ENCODE measurements around the gene UTP15. TPM values are rescaled to one million over a fixed set of nuclear protein-coding genes. Genes with fewer than 3 reads are reported as not detected.

Gene UTP15
- total RNA-seq, 2 experiments from 2014 or later, result 30.6 to 34.6 TPM

DNA sequence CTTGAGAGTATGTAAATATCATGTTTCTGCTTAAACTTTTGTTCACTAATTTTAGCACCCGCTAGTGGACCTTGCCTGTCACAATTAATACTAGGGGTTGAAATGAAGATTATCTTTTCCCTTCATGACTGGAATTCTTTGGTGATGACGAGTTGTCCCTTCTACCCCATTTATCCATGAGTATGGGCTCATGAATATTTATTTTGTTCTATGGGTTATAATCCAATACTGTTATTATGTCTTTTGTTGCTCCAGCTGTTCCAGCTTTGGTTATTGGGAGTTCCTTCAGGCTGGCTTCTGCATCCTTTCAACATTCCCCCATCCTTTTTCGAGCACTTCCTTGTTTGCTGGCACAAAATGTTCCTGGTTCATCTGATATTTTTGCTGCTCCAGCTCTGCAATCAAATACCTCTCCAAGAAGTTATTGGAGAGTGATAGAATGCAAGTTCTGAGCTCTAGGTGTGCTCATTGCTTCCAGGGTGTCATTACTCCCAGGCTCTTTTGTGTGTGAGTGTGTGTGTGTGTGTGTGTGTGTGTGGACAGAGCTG, 40.7 kb downstream of the UTP15 start:
- CTCF ChIA-PET, result interaction anchor here (0.9 kb wide), 1 partner anchor 9 kb away, joined by 4 read pairs; no protein-coding TSS in a partner anchor
- H3K36me3 Mint-ChIP-seq (ENCODE audit: low read depth), result no peaks in the 10 kb centered on the region

DNA sequence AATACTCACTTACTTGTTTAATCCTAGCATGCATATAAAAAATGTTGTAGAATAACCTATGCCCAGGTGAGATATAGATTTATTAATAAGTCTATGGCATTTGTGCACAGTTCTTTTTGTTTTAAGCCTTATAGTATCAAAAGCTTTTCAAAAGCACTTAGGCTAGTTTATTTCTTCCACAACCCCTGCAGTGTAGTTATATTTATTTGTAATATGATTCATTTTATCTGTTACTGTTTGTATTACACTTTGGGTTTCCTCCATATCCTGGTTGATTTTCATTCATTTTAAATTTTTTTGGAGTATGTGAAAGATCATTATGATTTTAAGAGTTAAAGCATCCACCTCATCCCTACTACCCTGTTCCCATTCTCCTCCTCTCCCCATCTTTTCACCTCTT, 41.7 kb downstream of the UTP15 start:
- ChIA-PET CTCF (no interaction called here), POLR2A (no interaction called here)
- peaks cover 14% of the 10 kb centered on the region for H3K27me3 Mint-ChIP-seq
- H3K27ac Mint-ChIP-seq, result no peak overlapping the region
- H3K9me3 Mint-ChIP-seq, result no peaks in the 10 kb centered on the region
- no peaks in the 10 kb centered on the region for H3K4me1 Mint-ChIP-seq (ENCODE audit: low read depth)
- no peak for DNase-seq
- no peak overlapping the region for H3K4me3 Mint-ChIP-seq
- H3K36me3 Mint-ChIP-seq (ENCODE audit: low read depth), result no peaks in the 10 kb centered on the region
- intact Hi-C loops (cut with micrococcal nuclease), result no loop called here
- no peak for ATAC-seq
- TF ChIP-seq, protein P1, sequence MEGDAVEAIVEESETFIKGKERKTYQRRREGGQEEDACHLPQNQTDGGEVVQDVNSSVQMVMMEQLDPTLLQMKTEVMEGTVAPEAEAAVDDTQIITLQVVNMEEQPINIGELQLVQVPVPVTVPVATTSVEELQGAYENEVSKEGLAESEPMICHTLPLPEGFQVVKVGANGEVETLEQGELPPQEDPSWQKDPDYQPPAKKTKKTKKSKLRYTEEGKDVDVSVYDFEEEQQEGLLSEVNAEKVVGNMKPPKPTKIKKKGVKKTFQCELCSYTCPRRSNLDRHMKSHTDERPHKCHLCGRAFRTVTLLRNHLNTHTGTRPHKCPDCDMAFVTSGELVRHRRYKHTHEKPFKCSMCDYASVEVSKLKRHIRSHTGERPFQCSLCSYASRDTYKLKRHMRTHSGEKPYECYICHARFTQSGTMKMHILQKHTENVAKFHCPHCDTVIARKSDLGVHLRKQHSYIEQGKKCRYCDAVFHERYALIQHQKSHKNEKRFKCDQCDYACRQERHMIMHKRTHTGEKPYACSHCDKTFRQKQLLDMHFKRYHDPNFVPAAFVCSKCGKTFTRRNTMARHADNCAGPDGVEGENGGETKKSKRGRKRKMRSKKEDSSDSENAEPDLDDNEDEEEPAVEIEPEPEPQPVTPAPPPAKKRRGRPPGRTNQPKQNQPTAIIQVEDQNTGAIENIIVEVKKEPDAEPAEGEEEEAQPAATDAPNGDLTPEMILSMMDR (IDR thresholded peaks at IDR 0.05), result no peak

More for the DNA sequence above, 40.7 kb downstream of the UTP15 start:
- Mint-ChIP-seq H3K4me3 (no peak overlapping the region), H3K4me1 (ENCODE audit: low read depth) (no peaks in the 10 kb centered on the region), H3K9me3 (peaks cover 2% of the 10 kb centered on the region), H3K27me3 (peaks cover 9% of the 10 kb centered on the region), H3K27ac (no peak overlapping the region)
- TF ChIP-seq, protein P1 (IDR thresholded peaks at IDR 0.05), result no peak
- intact Hi-C loops (cut with micrococcal nuclease), result no loop called here
- no peak for ATAC-seq
- DNase-seq, result no peak
- POLR2A ChIA-PET, result no interaction called here

DNA sequence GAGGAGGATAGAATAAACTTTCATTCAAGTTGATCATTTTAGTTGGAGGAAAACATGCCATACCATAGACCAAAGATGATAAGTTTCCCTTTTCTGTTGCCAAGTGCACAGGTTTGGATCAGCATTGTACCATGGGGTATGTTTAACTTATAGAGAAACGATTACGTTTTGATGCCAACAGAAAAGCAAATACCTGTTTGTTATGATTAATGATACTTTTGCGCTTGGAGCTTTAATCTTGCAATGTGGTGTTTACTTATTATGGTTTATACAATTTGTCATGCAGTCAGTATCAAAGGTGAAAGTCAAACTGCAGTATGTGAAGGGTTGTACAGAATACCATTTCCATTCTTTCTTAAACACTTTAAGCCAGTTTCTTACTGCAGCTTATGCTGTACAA, 47.3 kb downstream of the UTP15 start:
- DNase-seq, result no peak
- Mint-ChIP-seq H3K4me3 (no peak overlapping the region), H3K4me1 (ENCODE audit: low read depth) (no peaks in the 10 kb centered on the region), H3K27me3 (peaks cover 23% of the 10 kb centered on the region), H3K9me3 (no peaks in the 10 kb centered on the region), H3K27ac (no peak overlapping the region), H3K36me3 (ENCODE audit: low read depth) (no peaks in the 10 kb centered on the region)
- intact Hi-C loops (cut with micrococcal nuclease), result no loop called here
- no peak for ATAC-seq
- ChIA-PET CTCF (no interaction called here), POLR2A (no interaction called here)
- TF ChIP-seq, protein P1 (IDR thresholded peaks at IDR 0.05), result no peak

DNA sequence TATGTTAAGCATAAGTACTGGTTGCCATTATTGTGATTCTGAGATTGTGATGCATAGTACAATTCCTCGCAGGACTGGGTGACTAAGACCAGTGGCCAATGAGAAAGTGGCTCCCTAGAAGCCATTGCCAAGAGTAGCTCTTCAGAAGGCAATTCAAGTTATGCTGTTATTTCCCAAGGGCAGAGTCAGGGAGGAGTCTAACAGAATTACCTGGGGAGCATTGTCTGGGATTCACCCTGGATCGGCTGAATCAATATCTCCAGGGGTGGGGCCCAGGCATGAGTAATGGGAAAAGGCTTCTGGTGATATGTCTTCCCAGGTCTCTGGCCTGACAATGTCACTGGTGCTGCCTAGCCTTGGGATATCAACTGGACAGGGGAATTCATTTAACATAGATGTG, 49.5 kb downstream of the UTP15 start:
- CTCF ChIA-PET, result no interaction called here
- Mint-ChIP-seq H3K4me3 (no peak overlapping the region), H3K27me3 (peaks cover 24% of the 10 kb centered on the region), H3K27ac (no peak overlapping the region), H3K4me1 (ENCODE audit: low read depth) (no peaks in the 10 kb centered on the region), H3K36me3 (ENCODE audit: low read depth) (no peaks in the 10 kb centered on the region), H3K9me3 (no peaks in the 10 kb centered on the region)
- ATAC-seq, result no peak
- intact Hi-C loops (cut with micrococcal nuclease), result no loop called here
- no peak for DNase-seq
- TF ChIP-seq, protein P1 (IDR thresholded peaks at IDR 0.05), result no peak
- POLR2A ChIA-PET, result no interaction called here

DNA sequence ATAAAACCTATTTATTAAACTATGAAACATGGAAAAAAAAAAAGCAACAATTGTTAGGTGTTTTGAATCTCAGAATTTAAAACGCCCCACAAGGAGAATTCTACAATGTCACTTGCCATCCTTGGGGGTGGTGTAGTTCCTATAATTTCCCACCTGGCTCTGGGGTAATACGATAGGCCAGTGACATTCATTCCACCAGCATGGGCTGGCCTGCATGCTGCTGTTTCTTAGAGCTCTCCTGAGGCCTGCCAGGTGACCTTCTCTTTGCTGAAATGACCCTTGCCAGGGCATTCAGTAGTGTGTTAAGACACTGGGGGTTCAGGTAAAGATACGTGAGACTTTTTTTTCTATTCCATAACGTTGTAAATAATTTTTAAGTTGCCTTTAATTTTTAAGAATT, 50.4 kb downstream of the UTP15 start:
- CTCF ChIA-PET, result interaction anchor here (1.1 kb wide), 1 partner anchor 9 kb away, joined by 4 read pairs; no protein-coding TSS in a partner anchor
- Mint-ChIP-seq H3K27ac (no peak overlapping the region), H3K36me3 (ENCODE audit: low read depth) (no peaks in the 10 kb centered on the region), H3K4me3 (no peak overlapping the region), H3K27me3 (peaks cover 17% of the 10 kb centered on the region), H3K4me1 (ENCODE audit: low read depth) (no peaks in the 10 kb centered on the region), H3K9me3 (no peaks in the 10 kb centered on the region)
- ATAC-seq, result no peak
- intact Hi-C loops (cut with micrococcal nuclease), result no loop called here
- DNase-seq, result no peak
- TF ChIP-seq, protein P1 (IDR thresholded peaks at IDR 0.05), result no peak
- POLR2A ChIA-PET, result no interaction called here

Data from activated CD8-positive, alpha-beta T cell treated with anti-CD3 and anti-CD28 coated beads for 36 hours (primary cell).